ENCODE results near the gene HUNK.

The HUNK gene

GRCh38 chr21:31930001-31930400 lies 57.2 kb downstream of the HUNK start:
- Histone ChIP-seq H3K27me3 (replicated peaks; ENCODE audit: control insufficient read depth, insufficient read depth, low read length) (no peaks in the 10 kb centered on the region), H3K36me3 (ENCODE audit: control insufficient read depth, insufficient read depth, low read length) (no peaks in the 10 kb centered on the region), H3K4me3 (replicated peaks; ENCODE audit: low read depth, low read length) (no peak overlapping the region)
- no peak for DNase-seq (ENCODE audit: extremely low read depth, insufficient read length)
- TF ChIP-seq, protein P1, sequence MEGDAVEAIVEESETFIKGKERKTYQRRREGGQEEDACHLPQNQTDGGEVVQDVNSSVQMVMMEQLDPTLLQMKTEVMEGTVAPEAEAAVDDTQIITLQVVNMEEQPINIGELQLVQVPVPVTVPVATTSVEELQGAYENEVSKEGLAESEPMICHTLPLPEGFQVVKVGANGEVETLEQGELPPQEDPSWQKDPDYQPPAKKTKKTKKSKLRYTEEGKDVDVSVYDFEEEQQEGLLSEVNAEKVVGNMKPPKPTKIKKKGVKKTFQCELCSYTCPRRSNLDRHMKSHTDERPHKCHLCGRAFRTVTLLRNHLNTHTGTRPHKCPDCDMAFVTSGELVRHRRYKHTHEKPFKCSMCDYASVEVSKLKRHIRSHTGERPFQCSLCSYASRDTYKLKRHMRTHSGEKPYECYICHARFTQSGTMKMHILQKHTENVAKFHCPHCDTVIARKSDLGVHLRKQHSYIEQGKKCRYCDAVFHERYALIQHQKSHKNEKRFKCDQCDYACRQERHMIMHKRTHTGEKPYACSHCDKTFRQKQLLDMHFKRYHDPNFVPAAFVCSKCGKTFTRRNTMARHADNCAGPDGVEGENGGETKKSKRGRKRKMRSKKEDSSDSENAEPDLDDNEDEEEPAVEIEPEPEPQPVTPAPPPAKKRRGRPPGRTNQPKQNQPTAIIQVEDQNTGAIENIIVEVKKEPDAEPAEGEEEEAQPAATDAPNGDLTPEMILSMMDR (IDR thresholded peaks at IDR 0.05; ENCODE audit: insufficient read depth, low read length, poor library complexity, severe bottlenecking) = no peak

DNA sequence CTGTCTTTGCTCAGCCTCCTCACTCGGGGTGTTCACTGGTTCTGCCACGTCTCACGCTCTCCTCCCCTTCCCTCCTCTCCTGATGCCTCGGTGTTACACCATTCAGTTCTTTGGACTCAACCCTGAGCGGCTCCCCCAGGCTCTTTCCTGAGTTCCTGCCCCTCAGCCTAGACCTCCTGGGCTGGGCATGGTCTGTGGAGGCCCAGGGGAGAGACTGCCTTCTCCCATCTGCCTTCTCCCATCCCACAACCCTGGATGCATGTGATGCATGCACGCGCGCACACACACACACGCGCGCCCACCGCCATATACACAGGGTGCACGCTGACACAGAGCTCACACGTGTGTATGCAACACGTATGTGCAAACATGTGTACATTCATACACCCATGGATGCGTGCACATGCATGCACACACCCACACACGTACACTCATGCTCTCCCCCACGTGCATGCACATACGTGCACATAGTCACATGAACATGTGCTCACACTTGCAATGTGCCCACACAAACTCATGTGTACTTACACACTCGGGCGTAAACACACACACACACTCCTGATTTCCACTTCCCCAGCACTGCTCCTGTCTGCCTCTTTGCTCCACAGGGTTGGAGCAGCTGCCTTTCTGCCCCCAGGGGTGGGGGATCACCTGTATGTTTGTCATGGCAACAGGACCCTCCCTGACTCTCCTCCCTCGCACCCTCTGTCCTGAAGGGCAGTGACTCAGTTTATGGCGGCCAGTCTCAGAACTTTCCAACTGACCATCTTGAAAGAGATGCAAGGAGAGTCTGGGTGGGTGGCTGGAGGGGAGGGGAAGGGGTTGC lies 59.0 kb downstream of the HUNK start:
- Histone ChIP-seq H3K4me3 (replicated peaks; ENCODE audit: low read depth, low read length) (no peak overlapping the region), H3K27me3 (replicated peaks; ENCODE audit: control insufficient read depth, insufficient read depth, low read length) (no peaks in the 10 kb centered on the region; the same call in 1 of the 2 replicates), H3K36me3 (ENCODE audit: control insufficient read depth, insufficient read depth, low read length) (no peaks in the 10 kb centered on the region)
- TF ChIP-seq, protein P1 (IDR thresholded peaks at IDR 0.05; ENCODE audit: insufficient read depth, low read length, poor library complexity, severe bottlenecking) = no peak
- no peak for DNase-seq (ENCODE audit: extremely low read depth, insufficient read length)

GRCh38 chr21:31932470-31932764 lies 59.6 kb downstream of the HUNK start:
- TF ChIP-seq, protein P1 (IDR thresholded peaks at IDR 0.05; ENCODE audit: insufficient read depth, low read length, poor library complexity, severe bottlenecking) = no peak
- no peak overlapping the region for H3K4me3 ChIP-seq (replicated peaks; ENCODE audit: low read depth, low read length)
- DNase-seq (ENCODE audit: extremely low read depth, insufficient read length) = no peak

DNA sequence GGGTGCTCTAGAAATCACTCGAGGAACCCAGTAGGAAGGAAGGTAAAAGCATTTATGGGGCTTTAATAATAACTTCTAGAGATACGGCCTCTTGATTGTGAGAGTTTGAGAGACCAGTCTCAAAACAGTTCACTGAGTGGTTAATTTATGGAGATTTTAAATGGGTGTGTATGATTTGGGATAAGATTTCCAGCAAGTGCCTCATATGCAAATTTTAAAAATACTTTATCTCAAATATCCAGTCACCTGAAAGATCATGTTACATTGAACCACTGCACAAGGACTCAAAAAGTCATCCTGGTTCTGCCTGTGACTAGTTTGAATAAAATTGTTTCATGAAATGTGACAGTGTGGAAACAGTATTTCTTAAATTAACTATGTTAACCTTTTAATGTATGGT lies 64.5 kb downstream of the HUNK start:
- Histone ChIP-seq H3K4me3 (replicated peaks; ENCODE audit: low read depth, low read length) (no peak overlapping the region), H3K36me3 (ENCODE audit: control insufficient read depth, insufficient read depth, low read length) (no peaks in the 10 kb centered on the region), H3K27me3 (replicated peaks; ENCODE audit: control insufficient read depth, insufficient read depth, low read length) (no peaks in the 10 kb centered on the region; the same call in 1 of the 2 replicates)
- TF ChIP-seq, protein P1 (IDR thresholded peaks at IDR 0.05; ENCODE audit: insufficient read depth, low read length, poor library complexity, severe bottlenecking) = no peak
- no peak for DNase-seq (ENCODE audit: extremely low read depth, insufficient read length)

More at GRCh38 chr21:31932470-31932764, 59.6 kb downstream of the HUNK start:
- no peaks in the 10 kb centered on the region for H3K36me3 ChIP-seq (ENCODE audit: control insufficient read depth, insufficient read depth, low read length)
- no peaks in the 10 kb centered on the region; the same call in 1 of the 2 replicates for H3K27me3 ChIP-seq (replicated peaks; ENCODE audit: control insufficient read depth, insufficient read depth, low read length)

DNA sequence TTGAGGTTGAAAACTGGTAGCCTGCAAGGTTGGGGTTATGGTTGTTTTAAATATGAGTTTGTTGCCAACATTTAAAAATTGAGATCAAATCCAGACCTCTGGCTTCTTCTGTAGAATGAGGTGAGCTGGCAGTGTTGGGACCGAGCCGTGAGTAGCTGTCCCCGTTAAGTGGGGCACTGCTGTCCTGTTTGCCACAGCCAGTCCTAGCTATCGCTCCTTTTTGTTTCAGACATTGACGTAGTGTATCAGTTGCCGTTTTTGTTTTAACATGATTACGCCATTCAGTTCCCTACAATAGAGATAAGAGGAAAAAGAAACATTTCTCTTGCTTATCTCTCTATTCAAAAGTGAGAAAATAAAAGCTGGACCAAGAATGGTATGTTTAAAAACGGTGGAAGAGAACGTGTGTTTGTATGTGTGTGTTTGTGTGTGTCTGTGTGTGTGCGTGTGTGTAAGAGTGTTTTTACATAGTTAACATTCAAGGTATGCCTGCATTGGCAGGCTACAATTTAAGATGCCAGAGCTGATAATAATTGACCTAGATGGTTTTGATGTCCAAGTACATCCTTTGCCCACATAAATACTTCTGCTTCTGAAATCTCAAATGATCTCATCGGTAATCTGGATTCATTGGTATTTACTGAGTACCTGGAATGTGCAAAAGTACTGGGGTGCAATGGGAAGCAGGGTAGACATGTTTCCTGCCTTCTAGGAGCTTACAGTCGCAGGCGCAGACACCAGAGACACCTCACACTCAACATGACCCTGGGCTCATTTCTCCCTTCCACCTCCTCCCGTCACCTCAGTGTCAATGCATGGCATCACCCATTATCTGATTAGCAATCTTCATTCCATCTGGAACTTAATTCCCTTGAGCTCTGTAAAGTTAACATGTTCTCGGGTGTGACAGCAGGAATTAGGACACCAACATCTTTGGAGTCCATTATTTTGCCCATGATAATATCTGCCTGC lies 65.8 kb downstream of the HUNK start:
- no peak for DNase-seq (ENCODE audit: extremely low read depth, insufficient read length)
- TF ChIP-seq, protein P1 (IDR thresholded peaks at IDR 0.05; ENCODE audit: insufficient read depth, low read length, poor library complexity, severe bottlenecking) = no peak
- Histone ChIP-seq H3K27me3 (replicated peaks; ENCODE audit: control insufficient read depth, insufficient read depth, low read length) (no peaks in the 10 kb centered on the region; the same call in 1 of the 2 replicates), H3K4me3 (replicated peaks; ENCODE audit: low read depth, low read length) (no peak overlapping the region), H3K36me3 (ENCODE audit: control insufficient read depth, insufficient read depth, low read length) (no peaks in the 10 kb centered on the region)
